ENCODE measurements around the gene LACTB. TPM values are rescaled to one million over a fixed set of nuclear protein-coding genes. Genes with fewer than 3 reads are reported as not detected.

LACTB gene
- total RNA-seq, 1 donor from 2014 or later, result 34.7 TPM

- H3K27ac ChIP-seq, result peak overlapping the region; percentile 70
- no peak for DNase-seq
- H3K27me3 ChIP-seq (ENCODE audit: low read depth), result no peaks in the 10 kb centered on the region
- no peaks in the 10 kb centered on the region for H3K36me3 ChIP-seq
- intact Hi-C loops (cut with DNase I), result no loop called here
- H3K4me3 ChIP-seq, result peak overlapping the region; percentile 66
- H3K9me3 ChIP-seq, result no peaks in the 10 kb centered on the region
- peaks cover 34% of the 10 kb centered on the region for H3K4me1 ChIP-seq
- no peak for ATAC-seq
- TF ChIP-seq CTCF (IDR thresholded peaks at IDR 0.05), result no peak
Observed at GRCh38 chr15:63188247-63188925, 66.7 kb downstream of the LACTB start.

GRCh38 chr15:63188926-63189871 is 67.5 kb downstream of the LACTB start, which contains the start of gene RAB8B:
RAB8B (plus strand) TSS chr15:63189606; CDS start chr15:63189625, 19 bp downstream.
- no peak for TF ChIP-seq CTCF (IDR thresholded peaks at IDR 0.05)

GRCh38 chr15:63189941-63190768 is 68.5 kb downstream of the LACTB start:
- TF ChIP-seq CTCF (IDR thresholded peaks at IDR 0.05), result no peak
- Histone ChIP-seq H3K27me3 (ENCODE audit: low read depth) (no peaks in the 10 kb centered on the region), H3K9me3 (no peaks in the 10 kb centered on the region), H3K4me3 (peak overlapping the region; percentile 66), H3K27ac (peak overlapping the region; percentile 70), H3K36me3 (no peaks in the 10 kb centered on the region), H3K4me1 (peaks cover 52% of the 10 kb centered on the region)
- ATAC-seq (peak in 1 of 2 donors; percentile 19), DNase-seq (no peak)
- intact Hi-C loops (cut with DNase I), result no loop called here

More at GRCh38 chr15:63188926-63189871, 67.5 kb downstream of the LACTB start, which contains the start of gene RAB8B:
- Histone ChIP-seq H3K9me3 (no peaks in the 10 kb centered on the region), H3K4me1 (peaks cover 43% of the 10 kb centered on the region), H3K36me3 (no peaks in the 10 kb centered on the region), H3K27me3 (ENCODE audit: low read depth) (no peaks in the 10 kb centered on the region), H3K4me3 (peak within 1 kb of the TSS; percentile 66), H3K27ac (peak within 1 kb of the TSS; percentile 70)
- peak; percentile 99 for DNase-seq
- peak; percentile 99 for ATAC-seq
- intact Hi-C loops (cut with DNase I), result no loop called here

- Histone ChIP-seq H3K4me3 (peak overlapping the region; percentile 66), H3K4me1 (peaks cover 61% of the 10 kb centered on the region), H3K27me3 (ENCODE audit: low read depth) (no peaks in the 10 kb centered on the region), H3K9me3 (no peaks in the 10 kb centered on the region), H3K27ac (peak overlapping the region; percentile 70), H3K36me3 (no peaks in the 10 kb centered on the region)
- DNase-seq (no peak), ATAC-seq (no peak)
- no peak for TF ChIP-seq CTCF (IDR thresholded peaks at IDR 0.05)
- intact Hi-C loops (cut with DNase I), result no loop called here
Observed at GRCh38 chr15:63190769-63191649, 69.3 kb downstream of the LACTB start.

Other genes with a start within 250 kb of the LACTB start
- gene TPM1, start 79.1 kb upstream of the LACTB start, total RNA-seq, result 137 TPM
- gene RPS27L, start 35.6 kb downstream of the LACTB start, total RNA-seq, result 184 TPM
- gene RAB8B, start 67.7 kb downstream of the LACTB start, total RNA-seq, result 72.7 TPM
- 31.0 TPM for gene APH1B, start 155.7 kb downstream of the LACTB start, total RNA-seq